K562 (cell line): ENCODE results near the gene CTU1. TPM values are rescaled to one million over a fixed set of nuclear protein-coding genes. Genes with fewer than 3 reads are reported as not detected.

Source experiments
- ARHGAP35 ChIP-seq: fragments of 450-650 bp; IDR thresholded peaks from 2 replicates; pipeline ENCODE4 v1.6.1; 2018; ENCODE audit not compliant: partially characterized antibody
- ATF1 ChIP-seq, 2 experiments: fragments of 450-650 bp in 1 of 2; IDR thresholded peaks; 2 replicates each; pipeline ENCODE4 v1.6.1; 2016; ENCODE audit warnings: missing compliant biosample characterization in 1 of 2, missing genetic modification characterization in 1 of 2
- FOXA1 ChIP-seq: fragments of 450-650 bp; IDR thresholded peaks from 2 replicates; pipeline ENCODE4 v1.6.1; 2016; ENCODE audit warnings: mild to moderate bottlenecking, borderline replicate concordance
- GTF2E2 ChIP-seq: fragments of 200-800 bp; sonication (Bioruptor generic); IDR thresholded peaks from 2 replicates; pipeline ENCODE4 v1.6.1; 2016; ENCODE audit warnings: missing genetic modification characterization, missing compliant biosample characterization
- MECOM ChIP-seq: fragments of 250-450 bp; sonication (Bioruptor Pico); IDR thresholded peaks from 2 replicates; pipeline ENCODE4 v1.8.0; 2022; ENCODE audit warnings: inconsistent platforms
- YBX1 ChIP-seq: fragments of 450-650 bp; IDR thresholded peaks from 2 replicates; pipeline ENCODE4 v1.7.1; 2016; ENCODE audit warnings: mild to moderate bottlenecking
- polyA plus RNA-seq, 8 experiments: library from polyadenylated mRNA; depleted of rRNA in 4 of 8; stranded (reverse) in 5 of 8; unstranded in 3 of 8; fragments of >200 nt; fragmentation: Nextera tagmentation in 2 of 8; fragmentation: Illumina TruSeq in 1 of 8; extraction: Ambion mirVana in 2 of 8; extraction: Trizol in 1 of 8; gene quantifications; 2 replicates each; pipeline versions ENCODE4 v1.2.1 to v1.2.3, GENCODE V29; 2011 to 2014; ENCODE audit warnings: inconsistent platforms in 1 of 8, missing spikeins in 1 of 8
- total RNA-seq, 7 experiments: library from RNA; depleted of rRNA in 6 of 7; stranded (reverse); fragments of >200 nt in 6 of 7; fragmentation: Illumina TruSeq in 2 of 7; extraction: Trizol in 2 of 7; gene quantifications; 2 replicates each; pipeline versions ENCODE4 v1.2.1 to v1.2.3, GENCODE V29; 2011 to 2021; ENCODE audit warnings: low replicate concordance in 1 of 7
- TF ChIP-seq, protein P1 (sequence below): fragments of 200-600 bp; sonication (generic); IDR thresholded peaks from one replicate; pipeline ENCODE4 v1.6.1; 2012; ENCODE audit warnings: mild to moderate bottlenecking, low read depth, low read length, inconsistent platforms
- TF ChIP-seq, protein P2 (sequence below): fragments of 450-650 bp; IDR thresholded peaks from 2 replicates; pipeline ENCODE4 v1.6.1; 2017; ENCODE audit warnings: antibody characterized with exemption

CTU1 gene
- total and polyA plus RNA-seq, 9 of the 15 experiments (the other 6 are each of a cell fraction or from before 2014, with no cell fraction given), result 0.03 to 18.4 (median 2.3) TPM; not detected in 1

- TF ChIP-seq ARHGAP35, result no peak
- TF ChIP-seq YBX1, result no peak
- TF ChIP-seq FOXA1, result no peak
- TF ChIP-seq GTF2E2, result no peak
- no peak for TF ChIP-seq ATF1 (CRISPR knock-in tag; IDR thresholded peaks at IDR 0.05)
- no peak for TF ChIP-seq ATF1 (tag; IDR thresholded peaks at IDR 0.05)
- TF ChIP-seq, protein P1, sequence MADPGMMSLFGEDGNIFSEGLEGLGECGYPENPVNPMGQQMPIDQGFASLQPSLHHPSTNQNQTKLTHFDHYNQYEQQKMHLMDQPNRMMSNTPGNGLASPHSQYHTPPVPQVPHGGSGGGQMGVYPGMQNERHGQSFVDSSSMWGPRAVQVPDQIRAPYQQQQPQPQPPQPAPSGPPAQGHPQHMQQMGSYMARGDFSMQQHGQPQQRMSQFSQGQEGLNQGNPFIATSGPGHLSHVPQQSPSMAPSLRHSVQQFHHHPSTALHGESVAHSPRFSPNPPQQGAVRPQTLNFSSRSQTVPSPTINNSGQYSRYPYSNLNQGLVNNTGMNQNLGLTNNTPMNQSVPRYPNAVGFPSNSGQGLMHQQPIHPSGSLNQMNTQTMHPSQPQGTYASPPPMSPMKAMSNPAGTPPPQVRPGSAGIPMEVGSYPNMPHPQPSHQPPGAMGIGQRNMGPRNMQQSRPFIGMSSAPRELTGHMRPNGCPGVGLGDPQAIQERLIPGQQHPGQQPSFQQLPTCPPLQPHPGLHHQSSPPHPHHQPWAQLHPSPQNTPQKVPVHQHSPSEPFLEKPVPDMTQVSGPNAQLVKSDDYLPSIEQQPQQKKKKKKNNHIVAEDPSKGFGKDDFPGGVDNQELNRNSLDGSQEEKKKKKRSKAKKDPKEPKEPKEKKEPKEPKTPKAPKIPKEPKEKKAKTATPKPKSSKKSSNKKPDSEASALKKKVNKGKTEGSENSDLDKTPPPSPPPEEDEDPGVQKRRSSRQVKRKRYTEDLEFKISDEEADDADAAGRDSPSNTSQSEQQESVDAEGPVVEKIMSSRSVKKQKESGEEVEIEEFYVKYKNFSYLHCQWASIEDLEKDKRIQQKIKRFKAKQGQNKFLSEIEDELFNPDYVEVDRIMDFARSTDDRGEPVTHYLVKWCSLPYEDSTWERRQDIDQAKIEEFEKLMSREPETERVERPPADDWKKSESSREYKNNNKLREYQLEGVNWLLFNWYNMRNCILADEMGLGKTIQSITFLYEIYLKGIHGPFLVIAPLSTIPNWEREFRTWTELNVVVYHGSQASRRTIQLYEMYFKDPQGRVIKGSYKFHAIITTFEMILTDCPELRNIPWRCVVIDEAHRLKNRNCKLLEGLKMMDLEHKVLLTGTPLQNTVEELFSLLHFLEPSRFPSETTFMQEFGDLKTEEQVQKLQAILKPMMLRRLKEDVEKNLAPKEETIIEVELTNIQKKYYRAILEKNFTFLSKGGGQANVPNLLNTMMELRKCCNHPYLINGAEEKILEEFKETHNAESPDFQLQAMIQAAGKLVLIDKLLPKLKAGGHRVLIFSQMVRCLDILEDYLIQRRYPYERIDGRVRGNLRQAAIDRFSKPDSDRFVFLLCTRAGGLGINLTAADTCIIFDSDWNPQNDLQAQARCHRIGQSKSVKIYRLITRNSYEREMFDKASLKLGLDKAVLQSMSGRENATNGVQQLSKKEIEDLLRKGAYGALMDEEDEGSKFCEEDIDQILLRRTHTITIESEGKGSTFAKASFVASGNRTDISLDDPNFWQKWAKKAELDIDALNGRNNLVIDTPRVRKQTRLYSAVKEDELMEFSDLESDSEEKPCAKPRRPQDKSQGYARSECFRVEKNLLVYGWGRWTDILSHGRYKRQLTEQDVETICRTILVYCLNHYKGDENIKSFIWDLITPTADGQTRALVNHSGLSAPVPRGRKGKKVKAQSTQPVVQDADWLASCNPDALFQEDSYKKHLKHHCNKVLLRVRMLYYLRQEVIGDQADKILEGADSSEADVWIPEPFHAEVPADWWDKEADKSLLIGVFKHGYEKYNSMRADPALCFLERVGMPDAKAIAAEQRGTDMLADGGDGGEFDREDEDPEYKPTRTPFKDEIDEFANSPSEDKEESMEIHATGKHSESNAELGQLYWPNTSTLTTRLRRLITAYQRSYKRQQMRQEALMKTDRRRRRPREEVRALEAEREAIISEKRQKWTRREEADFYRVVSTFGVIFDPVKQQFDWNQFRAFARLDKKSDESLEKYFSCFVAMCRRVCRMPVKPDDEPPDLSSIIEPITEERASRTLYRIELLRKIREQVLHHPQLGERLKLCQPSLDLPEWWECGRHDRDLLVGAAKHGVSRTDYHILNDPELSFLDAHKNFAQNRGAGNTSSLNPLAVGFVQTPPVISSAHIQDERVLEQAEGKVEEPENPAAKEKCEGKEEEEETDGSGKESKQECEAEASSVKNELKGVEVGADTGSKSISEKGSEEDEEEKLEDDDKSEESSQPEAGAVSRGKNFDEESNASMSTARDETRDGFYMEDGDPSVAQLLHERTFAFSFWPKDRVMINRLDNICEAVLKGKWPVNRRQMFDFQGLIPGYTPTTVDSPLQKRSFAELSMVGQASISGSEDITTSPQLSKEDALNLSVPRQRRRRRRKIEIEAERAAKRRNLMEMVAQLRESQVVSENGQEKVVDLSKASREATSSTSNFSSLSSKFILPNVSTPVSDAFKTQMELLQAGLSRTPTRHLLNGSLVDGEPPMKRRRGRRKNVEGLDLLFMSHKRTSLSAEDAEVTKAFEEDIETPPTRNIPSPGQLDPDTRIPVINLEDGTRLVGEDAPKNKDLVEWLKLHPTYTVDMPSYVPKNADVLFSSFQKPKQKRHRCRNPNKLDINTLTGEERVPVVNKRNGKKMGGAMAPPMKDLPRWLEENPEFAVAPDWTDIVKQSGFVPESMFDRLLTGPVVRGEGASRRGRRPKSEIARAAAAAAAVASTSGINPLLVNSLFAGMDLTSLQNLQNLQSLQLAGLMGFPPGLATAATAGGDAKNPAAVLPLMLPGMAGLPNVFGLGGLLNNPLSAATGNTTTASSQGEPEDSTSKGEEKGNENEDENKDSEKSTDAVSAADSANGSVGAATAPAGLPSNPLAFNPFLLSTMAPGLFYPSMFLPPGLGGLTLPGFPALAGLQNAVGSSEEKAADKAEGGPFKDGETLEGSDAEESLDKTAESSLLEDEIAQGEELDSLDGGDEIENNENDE, result no peak
- no peak for TF ChIP-seq MECOM (CRISPR knock-in tag)
- TF ChIP-seq, protein P2, sequence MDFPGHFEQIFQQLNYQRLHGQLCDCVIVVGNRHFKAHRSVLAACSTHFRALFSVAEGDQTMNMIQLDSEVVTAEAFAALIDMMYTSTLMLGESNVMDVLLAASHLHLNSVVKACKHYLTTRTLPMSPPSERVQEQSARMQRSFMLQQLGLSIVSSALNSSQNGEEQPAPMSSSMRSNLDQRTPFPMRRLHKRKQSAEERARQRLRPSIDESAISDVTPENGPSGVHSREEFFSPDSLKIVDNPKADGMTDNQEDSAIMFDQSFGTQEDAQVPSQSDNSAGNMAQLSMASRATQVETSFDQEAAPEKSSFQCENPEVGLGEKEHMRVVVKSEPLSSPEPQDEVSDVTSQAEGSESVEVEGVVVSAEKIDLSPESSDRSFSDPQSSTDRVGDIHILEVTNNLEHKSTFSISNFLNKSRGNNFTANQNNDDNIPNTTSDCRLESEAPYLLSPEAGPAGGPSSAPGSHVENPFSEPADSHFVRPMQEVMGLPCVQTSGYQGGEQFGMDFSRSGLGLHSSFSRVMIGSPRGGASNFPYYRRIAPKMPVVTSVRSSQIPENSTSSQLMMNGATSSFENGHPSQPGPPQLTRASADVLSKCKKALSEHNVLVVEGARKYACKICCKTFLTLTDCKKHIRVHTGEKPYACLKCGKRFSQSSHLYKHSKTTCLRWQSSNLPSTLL, result no peak
These were observed 6.0 kb upstream of the CTU1 start (continued) for GRCh38 chr19:51114087-51114729.
